ENCODE data around the gene RXFP4.
A peak's percentile ranks its signal among the peaks of the same experiment; 100 is the strongest.

Gene RXFP4

DNA sequence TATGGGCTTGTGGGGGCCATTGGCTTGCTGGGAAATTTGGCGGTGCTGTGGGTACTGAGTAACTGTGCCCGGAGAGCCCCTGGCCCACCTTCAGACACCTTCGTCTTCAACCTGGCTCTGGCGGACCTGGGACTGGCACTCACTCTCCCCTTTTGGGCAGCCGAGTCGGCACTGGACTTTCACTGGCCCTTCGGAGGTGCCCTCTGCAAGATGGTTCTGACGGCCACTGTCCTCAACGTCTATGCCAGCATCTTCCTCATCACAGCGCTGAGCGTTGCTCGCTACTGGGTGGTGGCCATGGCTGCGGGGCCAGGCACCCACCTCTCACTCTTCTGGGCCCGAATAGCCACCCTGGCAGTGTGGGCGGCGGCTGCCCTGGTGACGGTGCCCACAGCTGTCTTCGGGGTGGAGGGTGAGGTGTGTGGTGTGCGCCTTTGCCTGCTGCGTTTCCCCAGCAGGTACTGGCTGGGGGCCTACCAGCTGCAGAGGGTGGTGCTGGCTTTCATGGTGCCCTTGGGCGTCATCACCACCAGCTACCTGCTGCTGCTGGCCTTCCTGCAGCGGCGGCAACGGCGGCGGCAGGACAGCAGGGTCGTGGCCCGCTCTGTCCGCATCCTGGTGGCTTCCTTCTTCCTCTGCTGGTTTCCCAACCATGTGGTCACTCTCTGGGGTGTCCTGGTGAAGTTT lies 550 bp downstream of the RXFP4 start:
- TF ChIP-seq, protein P1, sequence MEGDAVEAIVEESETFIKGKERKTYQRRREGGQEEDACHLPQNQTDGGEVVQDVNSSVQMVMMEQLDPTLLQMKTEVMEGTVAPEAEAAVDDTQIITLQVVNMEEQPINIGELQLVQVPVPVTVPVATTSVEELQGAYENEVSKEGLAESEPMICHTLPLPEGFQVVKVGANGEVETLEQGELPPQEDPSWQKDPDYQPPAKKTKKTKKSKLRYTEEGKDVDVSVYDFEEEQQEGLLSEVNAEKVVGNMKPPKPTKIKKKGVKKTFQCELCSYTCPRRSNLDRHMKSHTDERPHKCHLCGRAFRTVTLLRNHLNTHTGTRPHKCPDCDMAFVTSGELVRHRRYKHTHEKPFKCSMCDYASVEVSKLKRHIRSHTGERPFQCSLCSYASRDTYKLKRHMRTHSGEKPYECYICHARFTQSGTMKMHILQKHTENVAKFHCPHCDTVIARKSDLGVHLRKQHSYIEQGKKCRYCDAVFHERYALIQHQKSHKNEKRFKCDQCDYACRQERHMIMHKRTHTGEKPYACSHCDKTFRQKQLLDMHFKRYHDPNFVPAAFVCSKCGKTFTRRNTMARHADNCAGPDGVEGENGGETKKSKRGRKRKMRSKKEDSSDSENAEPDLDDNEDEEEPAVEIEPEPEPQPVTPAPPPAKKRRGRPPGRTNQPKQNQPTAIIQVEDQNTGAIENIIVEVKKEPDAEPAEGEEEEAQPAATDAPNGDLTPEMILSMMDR (conservative IDR thresholded peaks at IDR 0.05): no peak
- peak overlapping the region; percentile 98 for H3K27ac ChIP-seq

DNA sequence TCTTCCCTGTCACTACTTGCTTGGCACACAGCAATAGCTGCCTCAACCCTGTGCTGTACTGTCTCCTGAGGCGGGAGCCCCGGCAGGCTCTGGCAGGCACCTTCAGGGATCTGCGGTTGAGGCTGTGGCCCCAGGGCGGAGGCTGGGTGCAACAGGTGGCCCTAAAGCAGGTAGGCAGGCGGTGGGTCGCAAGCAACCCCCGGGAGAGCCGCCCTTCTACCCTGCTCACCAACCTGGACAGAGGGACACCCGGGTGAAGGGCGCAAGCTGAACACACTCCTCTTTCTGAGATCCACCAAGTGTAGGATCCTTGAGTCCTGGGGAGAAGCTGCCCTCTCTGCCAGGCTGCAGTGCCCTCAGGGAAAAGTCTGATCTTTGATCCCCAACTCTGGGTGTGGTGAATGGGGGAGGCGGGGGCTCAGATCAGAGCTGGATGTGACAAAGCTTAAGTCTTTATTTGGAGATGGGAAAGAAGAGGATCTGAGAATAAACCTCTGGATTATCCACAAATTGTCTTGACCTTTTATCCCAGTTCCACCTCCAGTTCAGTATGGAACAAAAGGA lies 1.2 kb downstream of the RXFP4 start:
- H3K27ac ChIP-seq: peak overlapping the region; percentile 98
- TF ChIP-seq, protein P1 (conservative IDR thresholded peaks at IDR 0.05): no peak

DNA sequence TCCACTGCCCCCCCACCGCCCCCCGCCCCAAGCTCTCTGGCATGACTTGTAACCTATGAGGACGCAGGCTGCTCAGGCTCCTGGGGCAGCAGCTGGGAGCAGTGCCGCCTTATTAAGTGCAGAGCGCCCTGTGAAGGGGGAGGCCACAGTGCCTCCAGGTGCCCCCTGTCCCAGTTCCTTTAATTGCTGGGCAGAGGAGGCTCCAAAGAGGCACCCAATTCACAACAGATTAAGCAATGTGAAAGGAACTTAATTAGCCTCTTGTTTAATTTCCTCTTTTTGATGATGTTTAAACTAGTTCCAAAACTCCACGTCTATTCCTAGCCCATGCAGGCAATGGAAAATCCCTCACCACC lies 3.0 kb downstream of the RXFP4 start:
- H3K27ac ChIP-seq: peak overlapping the region; percentile 98
- TF ChIP-seq, protein P1 (conservative IDR thresholded peaks at IDR 0.05): no peak

DNA sequence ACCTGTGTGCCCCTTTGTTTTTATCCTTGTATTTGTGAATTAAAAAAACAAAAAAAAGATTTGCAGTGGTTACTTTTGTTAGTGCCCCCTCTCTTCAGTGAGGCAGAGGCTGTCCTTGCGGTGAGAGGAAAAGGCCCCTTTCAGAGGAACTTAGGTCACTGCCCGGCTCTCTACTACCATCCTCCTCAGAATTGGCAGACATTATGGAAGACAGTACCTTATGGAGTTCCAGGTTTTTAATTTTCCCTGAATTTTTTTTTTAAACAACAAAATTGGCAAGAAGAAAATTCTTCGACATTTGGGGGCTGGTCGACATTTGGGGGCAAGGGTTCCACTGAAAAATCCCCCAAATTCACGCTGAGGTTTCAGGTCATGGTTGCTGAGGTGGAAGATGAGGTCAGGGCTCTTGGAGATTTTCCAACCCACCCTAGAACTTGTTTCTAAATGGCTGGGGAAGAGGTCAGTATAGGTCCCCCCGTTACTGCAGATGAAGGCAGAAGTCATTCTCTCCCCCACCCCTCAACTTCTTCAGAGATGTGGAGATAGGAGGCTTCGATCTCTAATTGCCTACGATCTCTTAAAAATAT lies 5.3 kb downstream of the RXFP4 start:
- TF ChIP-seq, protein P1 (conservative IDR thresholded peaks at IDR 0.05): no peak
- peak overlapping the region; percentile 98 for H3K27ac ChIP-seq

DNA sequence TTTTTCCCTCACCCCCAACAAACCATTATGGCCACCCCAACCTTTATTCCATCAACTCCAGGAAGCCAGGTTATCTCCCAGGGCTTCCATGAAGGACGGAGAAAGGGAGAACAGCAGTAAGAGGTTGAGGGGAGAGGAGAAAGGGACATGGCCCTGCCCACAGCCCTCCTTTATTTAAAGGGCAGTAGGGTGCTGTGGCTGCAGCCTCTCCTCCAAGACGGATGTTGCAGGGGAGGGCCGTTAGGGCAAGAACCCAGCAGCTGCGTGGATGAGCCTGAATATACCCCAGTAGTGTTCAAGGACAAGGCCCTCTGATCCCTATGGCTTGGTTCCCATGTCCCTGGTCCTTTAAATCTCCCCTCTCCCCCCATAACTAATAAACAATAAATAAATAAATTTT lies 5.9 kb downstream of the RXFP4 start:
- TF ChIP-seq, protein P1 (conservative IDR thresholded peaks at IDR 0.05): no peak
- H3K27ac ChIP-seq: no peak overlapping the region

DNA sequence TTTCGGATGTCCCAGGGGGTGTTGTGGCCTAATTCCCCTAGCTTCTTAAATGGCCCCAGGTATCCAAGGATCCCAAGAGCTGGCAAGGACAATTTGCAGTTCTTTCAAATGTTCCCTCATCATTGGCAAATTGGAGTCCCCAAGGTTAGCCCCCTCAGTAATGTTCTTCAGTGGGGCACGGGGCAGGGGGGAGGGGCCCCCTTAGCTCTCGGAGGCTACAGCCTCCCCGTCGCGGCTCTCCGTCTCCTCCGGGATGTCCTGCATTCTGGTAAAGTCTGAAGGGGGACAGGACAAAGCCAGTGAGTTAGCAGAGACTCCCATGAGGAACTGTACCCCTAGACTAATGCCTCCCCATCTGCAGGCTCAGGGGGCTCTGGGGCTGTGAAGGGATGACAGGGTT lies 6.3 kb downstream of the RXFP4 start:
- TF ChIP-seq, protein P1 (conservative IDR thresholded peaks at IDR 0.05): no peak
- H3K27ac ChIP-seq: no peak overlapping the region

DNA sequence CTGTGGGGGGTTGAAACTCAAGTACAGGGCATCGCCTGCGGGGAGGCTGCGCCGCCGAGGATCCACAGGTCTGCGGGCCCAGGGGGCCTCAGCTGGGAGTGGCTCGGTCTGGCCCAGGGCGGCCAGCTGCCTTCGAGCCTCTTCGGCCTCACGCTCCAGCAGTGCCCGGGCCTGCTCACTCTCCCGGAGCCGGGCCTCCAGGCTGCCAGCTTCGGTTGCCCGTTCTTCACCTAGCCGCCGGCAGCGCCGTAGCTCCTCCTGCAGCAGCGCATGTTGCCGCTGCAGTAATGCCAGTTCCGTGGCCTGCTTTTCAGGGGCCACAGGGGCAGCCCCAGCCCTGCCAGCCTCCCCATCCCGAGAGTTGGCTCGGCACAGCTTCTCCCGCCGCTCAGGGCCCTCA lies 9.4 kb downstream of the RXFP4 start:
- H3K27ac ChIP-seq: no peak overlapping the region
- TF ChIP-seq, protein P1 (conservative IDR thresholded peaks at IDR 0.05): no peak
